ENCODE measurements around the gene CARF.

GRCh38 chr2:202918860-202919259 lies 6.8 kb downstream of the CARF start:
- TF ChIP-seq POLR2A (IDR thresholded peaks at IDR 0.05; ENCODE audit: borderline replicate concordance, extremely low read depth, insufficient read depth, insufficient read length) (no peak), CTCF (IDR thresholded peaks at IDR 0.05 in 2 of 3, conservative IDR thresholded peaks at IDR 0.05 in 1 of 3; ENCODE audit: borderline replicate concordance in 1 of 3, insufficient read depth in 1 of 3, low read depth in 2 of 3, low read length in 2 of 3) (no peak), YY1 (IDR thresholded peaks at IDR 0.05; ENCODE audit: extremely low read depth, insufficient replicate concordance, low read depth, low read length) (no peak), POLR2AphosphoS5 (IDR thresholded peaks at IDR 0.05; ENCODE audit: low read depth, low read length) (no peak), MAX (IDR thresholded peaks at IDR 0.05) (no peak)
